Activated CD8-positive, alpha-beta memory T cell treated with anti-CD3 and anti-CD28 coated beads for 1 hour (primary cell): Measurements from ENCODE around the gene IFT81.
"Not testable (repeated sequence)": the region's sequence is repeated elsewhere in the genome, so short reads cannot be mapped to it uniquely, and the experiment has no call there.

Source experiments
- DNase-seq, 2 donors: peaks; one replicate each; pipeline ENCODE4 v3.0.0-alpha.2; 2020; ENCODE audit warnings: low read depth in 1 of 2; ENCODE audit errors: extremely low read depth in 1 of 2

Gene IFT81

GRCh38 chr12:110108309-110109036 is 15.7 kb upstream of the IFT81 start:
- DNase-seq, result no peak

- DNase-seq, result no peak
Measured at GRCh38 chr12:110109037-110109836, 14.9 kb upstream of the IFT81 start.

GRCh38 chr12:110109837-110110535 is 14.2 kb upstream of the IFT81 start:
- no peak for DNase-seq

- no peak for DNase-seq
Measured at GRCh38 chr12:110111476-110112334, 12.5 kb upstream of the IFT81 start.

GRCh38 chr12:110112335-110112660 is 11.9 kb upstream of the IFT81 start:
- no peak for DNase-seq

- no peak for DNase-seq
Measured at GRCh38 chr12:110114528-110114937, 9.6 kb upstream of the IFT81 start.

- DNase-seq, result no peak
Measured at GRCh38 chr12:110115675-110116074, 8.5 kb upstream of the IFT81 start.

GRCh38 chr12:110116623-110117022 is 7.5 kb upstream of the IFT81 start:
- no peak for DNase-seq

GRCh38 chr12:110117210-110117609 is 6.9 kb upstream of the IFT81 start:
- not testable (repeated sequence) for DNase-seq

GRCh38 chr12:110117956-110118685 is 6.0 kb upstream of the IFT81 start:
- DNase-seq, result no peak

GRCh38 chr12:110122929-110123328 is 1.2 kb upstream of the IFT81 start:
- no peak for DNase-seq

- no peak for DNase-seq
Measured at GRCh38 chr12:110123919-110124268, 263 bp upstream of the IFT81 start.

- no peak for DNase-seq
Measured at GRCh38 chr12:110126557-110126956, 2.4 kb downstream of the IFT81 start.

- no peak for DNase-seq
Measured at GRCh38 chr12:110134691-110135411, 10.7 kb downstream of the IFT81 start.

- DNase-seq, result no peak
Measured at GRCh38 chr12:110135806-110136205, 11.6 kb downstream of the IFT81 start.

GRCh38 chr12:110137786-110138185 is 13.6 kb downstream of the IFT81 start:
- no peak for DNase-seq

GRCh38 chr12:110141389-110141788 is 17.2 kb downstream of the IFT81 start:
- no peak for DNase-seq

- no peak for DNase-seq
Measured at GRCh38 chr12:110146986-110147385, 22.8 kb downstream of the IFT81 start.

GRCh38 chr12:110149086-110149660 is 25.0 kb downstream of the IFT81 start:
- DNase-seq, result no peak
